Measurements from ENCODE around the gene SLC66A1. TPM values are rescaled to one million over a fixed set of nuclear protein-coding genes. Genes with fewer than 3 reads are reported as not detected.

SLC66A1 gene
- total RNA-seq, 1 donor from 2014 or later, result 18.8 TPM

- H3K27ac Mint-ChIP-seq (ENCODE audit: unreplicated experiment), result peak overlapping the region; percentile 27
These were observed 19.2 kb downstream of the SLC66A1 start for GRCh38 chr1:19331262-19331878.

GRCh38 chr1:19332832-19333231 is 20.7 kb downstream of the SLC66A1 start:
- H3K27ac Mint-ChIP-seq (ENCODE audit: unreplicated experiment), result peak overlapping the region; percentile 63
- H3K9me3 Mint-ChIP-seq (ENCODE audit: low read depth), result no peaks in the 10 kb centered on the region
- H3K4me3 Mint-ChIP-seq (ENCODE audit: unreplicated experiment), result no peak overlapping the region

More at GRCh38 chr1:19331262-19331878, 19.2 kb downstream of the SLC66A1 start:
- no peak for DNase-seq (ENCODE audit: low spot score)
- no peak overlapping the region for H3K4me3 Mint-ChIP-seq (ENCODE audit: unreplicated experiment)
- H3K9me3 Mint-ChIP-seq (ENCODE audit: low read depth), result no peaks in the 10 kb centered on the region
- TF ChIP-seq CTCF (IDR thresholded peaks at IDR 0.05), result no peak
- no peaks in the 10 kb centered on the region for H3K27me3 Mint-ChIP-seq (ENCODE audit: low read depth)
- no peaks in the 10 kb centered on the region for H3K4me1 Mint-ChIP-seq (ENCODE audit: low read depth)
- peaks cover 2% of the 10 kb centered on the region for H3K36me3 Mint-ChIP-seq (ENCODE audit: low read depth)

GRCh38 chr1:19333587-19334354 is 21.6 kb downstream of the SLC66A1 start:
- H3K9me3 Mint-ChIP-seq (ENCODE audit: low read depth), result no peaks in the 10 kb centered on the region
- TF ChIP-seq CTCF (IDR thresholded peaks at IDR 0.05), result no peak

More at GRCh38 chr1:19332832-19333231, 20.7 kb downstream of the SLC66A1 start:
- H3K4me1 Mint-ChIP-seq (ENCODE audit: low read depth), result no peaks in the 10 kb centered on the region
- H3K27me3 Mint-ChIP-seq (ENCODE audit: low read depth), result no peaks in the 10 kb centered on the region
- no peak for DNase-seq (ENCODE audit: low spot score)
- no peak for TF ChIP-seq CTCF (IDR thresholded peaks at IDR 0.05)
- H3K36me3 Mint-ChIP-seq (ENCODE audit: low read depth), result peaks cover 2% of the 10 kb centered on the region

GRCh38 chr1:19336543-19336942 is 24.4 kb downstream of the SLC66A1 start:
- Mint-ChIP-seq H3K4me3 (ENCODE audit: unreplicated experiment) (no peak overlapping the region), H3K9me3 (ENCODE audit: low read depth) (no peaks in the 10 kb centered on the region), H3K4me1 (ENCODE audit: low read depth) (peaks cover 3% of the 10 kb centered on the region), H3K36me3 (ENCODE audit: low read depth) (peaks cover 15% of the 10 kb centered on the region), H3K27me3 (ENCODE audit: low read depth) (no peaks in the 10 kb centered on the region), H3K27ac (ENCODE audit: unreplicated experiment) (peak overlapping the region; percentile 51)
- no peak for TF ChIP-seq CTCF (IDR thresholded peaks at IDR 0.05)
- DNase-seq (ENCODE audit: low spot score), result no peak

More at GRCh38 chr1:19333587-19334354, 21.6 kb downstream of the SLC66A1 start:
- H3K4me1 Mint-ChIP-seq (ENCODE audit: low read depth), result peaks cover 3% of the 10 kb centered on the region
- H3K27ac Mint-ChIP-seq (ENCODE audit: unreplicated experiment), result no peak overlapping the region
- H3K27me3 Mint-ChIP-seq (ENCODE audit: low read depth), result no peaks in the 10 kb centered on the region
- H3K36me3 Mint-ChIP-seq (ENCODE audit: low read depth), result peaks cover 2% of the 10 kb centered on the region
- DNase-seq (ENCODE audit: low spot score), result no peak
- no peak overlapping the region for H3K4me3 Mint-ChIP-seq (ENCODE audit: unreplicated experiment)

GRCh38 chr1:19337289-19337688 is 25.2 kb downstream of the SLC66A1 start:
- Mint-ChIP-seq H3K4me3 (ENCODE audit: unreplicated experiment) (no peak overlapping the region), H3K4me1 (ENCODE audit: low read depth) (peaks cover 3% of the 10 kb centered on the region), H3K27ac (ENCODE audit: unreplicated experiment) (no peak overlapping the region), H3K9me3 (ENCODE audit: low read depth) (no peaks in the 10 kb centered on the region), H3K36me3 (ENCODE audit: low read depth) (peaks cover 18% of the 10 kb centered on the region), H3K27me3 (ENCODE audit: low read depth) (no peaks in the 10 kb centered on the region)
- TF ChIP-seq CTCF (IDR thresholded peaks at IDR 0.05), result no peak
- no peak for DNase-seq (ENCODE audit: low spot score)
